GM21526 (cell line): ENCODE data around the gene CRTC1.

Experiments used
- ATAC-seq: cut with Tn5 transposase; IDR thresholded peaks from one replicate; pipeline ENCODE4 v1.9.1; 2021; ENCODE audit warnings: moderate library complexity; ENCODE audit not compliant: unreplicated experiment, low FRiP score

The CRTC1 gene

DNA sequence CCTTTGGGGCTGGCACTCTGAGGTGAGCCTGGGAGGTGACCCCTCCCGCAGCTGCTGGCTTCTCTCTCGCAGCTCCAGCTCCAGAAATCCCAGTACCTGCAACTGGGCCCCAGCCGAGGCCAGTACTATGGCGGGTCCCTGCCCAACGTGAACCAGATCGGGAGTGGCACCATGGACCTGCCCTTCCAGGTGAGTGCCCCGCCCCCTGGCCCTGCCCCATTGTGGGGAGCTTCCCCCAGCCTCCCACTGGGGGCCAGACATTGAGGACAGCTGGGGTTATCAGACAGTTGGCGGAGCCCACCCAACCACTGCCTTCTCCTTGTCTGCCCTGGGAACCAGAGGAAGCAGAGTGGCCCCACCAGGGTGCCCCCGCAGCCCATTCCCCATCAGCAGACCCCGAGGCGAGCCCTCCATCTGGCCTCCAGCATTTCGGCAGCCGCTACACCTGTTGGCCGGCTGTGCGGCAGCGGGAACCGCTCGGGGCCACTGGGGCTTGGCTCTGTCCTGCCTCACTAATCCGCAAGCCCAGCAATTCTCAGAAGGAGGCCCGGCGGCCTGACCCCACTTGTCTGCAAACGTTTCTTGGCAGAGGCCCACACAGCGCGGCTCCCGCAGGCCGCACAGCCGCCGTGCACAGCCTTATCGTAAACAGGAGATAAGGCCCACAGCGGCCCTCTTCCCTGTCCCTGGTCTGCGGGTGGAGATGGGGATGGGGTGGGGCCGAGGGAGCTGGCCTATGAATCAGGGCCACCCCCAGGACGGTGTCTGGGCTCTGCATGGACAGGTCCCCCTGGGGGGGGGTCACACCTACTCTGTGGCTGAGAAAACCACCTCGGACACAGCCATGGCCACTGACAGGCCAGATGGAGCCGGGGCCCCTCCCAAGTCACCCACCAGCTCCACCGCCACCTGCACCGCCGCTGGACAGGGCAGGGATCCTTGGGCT lies 59.6 kb downstream of the CRTC1 start:
- no peak for ATAC-seq

GRCh38 chr19:18743784-18744418 lies 60.4 kb downstream of the CRTC1 start:
- no peak for ATAC-seq

- no peak for ATAC-seq
These were observed 61.7 kb downstream of the CRTC1 start for GRCh38 chr19:18745012-18745735.

DNA sequence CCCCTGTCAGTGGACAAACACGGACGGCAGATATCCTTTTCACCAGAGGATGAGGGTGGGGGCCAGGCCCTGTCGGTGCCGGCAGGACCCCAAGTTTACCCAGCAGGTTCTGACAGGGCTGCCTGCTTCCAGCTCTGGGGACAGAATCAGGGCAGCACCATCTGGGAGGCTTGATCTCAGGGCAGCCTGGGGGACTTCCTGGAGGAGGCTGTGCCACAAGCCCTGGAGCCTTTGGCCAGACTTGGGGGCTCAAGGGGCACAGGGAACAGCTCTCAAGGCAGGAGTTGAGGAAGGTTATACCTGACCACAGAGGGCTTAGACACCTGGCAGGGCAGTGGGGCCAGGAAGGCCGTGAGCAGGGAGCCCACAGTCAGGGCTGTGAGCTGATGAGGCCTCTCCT lies 62.5 kb downstream of the CRTC1 start:
- no peak for ATAC-seq

- ATAC-seq = no peak
These were observed 63.2 kb downstream of the CRTC1 start for GRCh38 chr19:18746401-18747325.

DNA sequence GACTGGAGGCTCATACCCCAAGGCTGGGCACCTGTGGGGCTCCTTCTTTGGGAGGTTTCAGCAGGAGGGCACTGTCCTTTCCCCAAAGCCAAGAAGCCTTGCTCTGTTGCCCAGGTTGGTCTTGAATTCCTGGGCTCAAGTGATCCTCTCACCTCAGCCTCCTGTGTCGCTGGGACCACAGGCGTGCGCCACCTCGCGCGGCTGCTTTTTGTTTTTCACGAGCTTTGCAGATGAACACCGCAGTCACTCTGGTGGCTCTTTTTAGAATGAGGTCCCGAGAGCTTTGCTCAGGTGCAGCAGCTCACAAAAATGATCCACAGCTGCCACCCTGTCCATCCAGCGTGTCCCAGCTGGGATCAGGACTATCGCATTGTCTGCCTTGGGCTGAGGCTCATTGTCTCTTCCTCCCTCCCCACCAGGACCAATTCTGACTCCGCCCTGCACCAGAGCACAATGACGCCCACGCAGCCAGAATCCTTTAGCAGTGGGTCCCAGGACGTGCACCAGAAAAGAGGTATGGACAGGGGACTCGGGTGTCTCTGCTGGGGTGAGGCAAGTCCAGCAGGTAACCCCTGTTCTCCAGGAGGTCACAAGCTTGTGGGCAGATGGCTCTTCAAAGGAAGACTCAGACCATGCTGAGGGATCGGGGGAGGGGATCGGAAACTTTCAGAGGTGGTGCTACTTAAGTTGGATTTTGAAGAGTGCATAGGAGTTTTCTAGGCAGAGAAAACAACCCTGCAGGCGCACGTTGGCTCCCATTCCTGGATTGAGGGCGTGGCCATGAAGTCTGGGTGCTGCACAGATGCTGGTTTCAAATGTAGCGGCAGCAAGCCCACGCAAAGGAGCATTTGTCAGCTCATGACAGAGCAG lies 66.1 kb downstream of the CRTC1 start:
- no peak for ATAC-seq

DNA sequence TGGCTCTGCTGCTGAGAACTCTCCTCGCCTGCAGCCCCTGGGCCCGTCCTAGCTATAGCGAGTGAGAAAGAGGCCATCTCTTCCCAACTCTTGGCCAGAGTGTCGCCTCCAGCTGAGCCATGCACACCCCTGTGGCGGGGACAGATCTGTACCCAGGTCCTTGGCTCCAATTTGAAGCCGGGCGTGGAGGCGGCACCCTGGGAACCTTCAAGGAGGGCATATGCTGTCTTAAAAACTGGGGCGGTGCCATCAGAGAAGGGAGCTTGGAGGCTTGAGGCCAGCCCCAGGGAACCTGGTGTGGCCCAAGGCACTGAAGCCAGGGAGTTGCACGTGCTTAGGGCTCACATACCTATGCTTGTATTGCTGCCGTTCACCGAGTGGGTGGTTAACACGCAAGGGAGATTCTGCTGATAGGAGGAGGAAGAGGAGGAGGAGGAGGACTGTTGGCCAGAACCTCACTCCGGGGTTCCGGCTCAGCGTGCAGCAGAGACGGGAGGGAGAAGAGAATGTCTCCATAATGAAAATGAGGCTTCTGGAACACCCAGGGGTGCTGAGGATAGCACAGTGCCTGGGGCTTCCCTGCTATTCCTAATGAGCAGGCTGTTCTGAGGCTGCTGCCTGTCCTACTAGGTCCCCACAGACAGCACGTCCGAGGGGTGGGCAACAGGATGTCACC lies 67.0 kb downstream of the CRTC1 start:
- ATAC-seq = no peak

- ATAC-seq = no peak
These were observed 68.1 kb downstream of the CRTC1 start for GRCh38 chr19:18751571-18751970.

DNA sequence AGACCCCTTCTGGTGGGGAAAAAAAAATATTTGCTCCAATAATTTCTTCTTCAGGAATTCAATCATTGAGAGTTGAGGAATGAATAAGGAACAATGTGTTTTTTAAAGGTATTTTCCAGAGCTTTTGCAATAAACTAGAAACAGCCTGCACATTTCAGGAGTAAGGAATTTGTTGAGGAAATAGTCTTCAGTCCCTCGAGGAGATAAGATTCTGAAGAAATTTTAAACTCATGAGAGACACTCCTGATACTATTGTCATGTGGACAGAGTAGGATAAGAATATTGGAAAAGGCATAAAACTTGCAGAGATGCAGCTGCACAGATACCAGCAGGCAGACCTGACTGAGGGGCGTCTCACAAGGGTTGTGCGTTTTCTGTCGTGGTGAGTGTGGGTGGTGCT lies 71.0 kb downstream of the CRTC1 start:
- ATAC-seq = no peak

- no peak for ATAC-seq
These were observed 73.4 kb downstream of the CRTC1 start for GRCh38 chr19:18756896-18757295.

DNA sequence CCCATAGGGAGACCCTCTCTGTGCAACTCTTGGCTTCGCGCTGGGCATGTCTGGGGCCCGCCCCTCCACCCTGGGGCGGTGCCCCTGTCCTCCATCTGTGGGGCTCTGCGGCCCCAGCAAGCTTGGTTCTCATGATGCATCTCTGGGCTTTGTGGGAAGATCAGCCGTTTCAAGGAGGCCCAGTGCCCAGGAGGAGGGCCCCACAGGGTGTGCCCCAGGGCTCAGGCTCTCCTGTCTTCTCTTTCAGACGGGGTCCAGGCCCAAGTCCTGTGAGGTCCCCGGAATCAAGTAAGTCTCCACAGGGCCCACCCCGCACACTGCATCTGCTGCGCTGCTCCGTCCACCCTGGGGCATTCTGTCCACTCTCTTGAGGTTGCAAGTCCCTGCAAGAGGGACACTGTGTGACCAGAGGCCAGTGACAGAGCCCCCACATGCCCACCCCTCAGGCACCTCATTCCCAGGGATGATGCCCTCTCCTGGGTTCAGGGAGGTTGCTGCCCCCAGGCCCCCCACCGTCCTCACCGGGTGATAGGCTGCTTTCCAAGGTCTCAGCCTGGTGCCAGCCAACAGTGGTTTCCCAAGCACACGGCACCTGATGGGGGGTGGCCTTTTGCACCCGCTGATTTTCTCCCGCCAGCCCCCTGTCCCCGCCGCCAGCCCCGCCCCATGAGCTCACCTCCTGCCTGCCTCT lies 76.0 kb downstream of the CRTC1 start:
- ATAC-seq = no peak

- ATAC-seq = no peak
These were observed 76.5 kb downstream of the CRTC1 start for GRCh38 chr19:18759995-18760426.

- no peak for ATAC-seq
These were observed 77.2 kb downstream of the CRTC1 start for GRCh38 chr19:18760440-18761383.

- ATAC-seq = no peak
These were observed 78.1 kb downstream of the CRTC1 start for GRCh38 chr19:18761531-18762110.

- no peak for ATAC-seq
These were observed 78.9 kb downstream of the CRTC1 start for GRCh38 chr19:18762125-18763023.
